HL-60/S4 treated with retinoic acid at 250 ng/mL for 4 days and 3 days (cell line): Measurements from ENCODE around the gene MEGF11.
"Not testable (repeated sequence)": the region's sequence is repeated elsewhere in the genome, so short reads cannot be mapped to it uniquely, and the experiment has no call there.

ENCODE experiments used
- in situ Hi-C: fragments of 300-500 bp; cut with MboI; formaldehyde crosslinking; loops from 2 replicates; pipeline ENCODE4 v1.7.0; 2022; ENCODE audit warnings: low sequenced_read_pairs

MEGF11 gene

GRCh38 chr15:65877749-65878148 is 375.8 kb downstream of the MEGF11 start:
- in situ Hi-C loops = no loop called here

GRCh38 chr15:65875458-65875857 is 378.1 kb downstream of the MEGF11 start:
- in situ Hi-C loops = no loop called here

- in situ Hi-C loops = no loop called here
Measured at GRCh38 chr15:65873256-65873655, 380.3 kb downstream of the MEGF11 start.

GRCh38 chr15:65872596-65872995 is 381.0 kb downstream of the MEGF11 start:
- in situ Hi-C loops = not testable (repeated sequence)

- in situ Hi-C loops = not testable (repeated sequence)
Measured at GRCh38 chr15:65871886-65872285, 381.7 kb downstream of the MEGF11 start.

GRCh38 chr15:65870889-65871533 is 382.5 kb downstream of the MEGF11 start:
- in situ Hi-C loops = no loop called here

GRCh38 chr15:65869954-65870871 is 383.3 kb downstream of the MEGF11 start:
- in situ Hi-C loops = no loop called here

GRCh38 chr15:65869126-65869953 is 384.2 kb downstream of the MEGF11 start, which contains the start of gene RAB11A:
TSS of gene RAB11A (plus strand) at chr15:65869491. CDS start at chr15:65869586, 95 bp downstream.
- in situ Hi-C loops = no loop called here

GRCh38 chr15:65868546-65869125 is 384.9 kb downstream of the MEGF11 start:
- in situ Hi-C loops = no loop called here

- in situ Hi-C loops = not testable (repeated sequence)
Measured at GRCh38 chr15:65867933-65868332, 385.6 kb downstream of the MEGF11 start.

- in situ Hi-C loops = no loop called here
Measured at GRCh38 chr15:65867244-65867643, 386.3 kb downstream of the MEGF11 start.

- in situ Hi-C loops = no loop called here
Measured at GRCh38 chr15:65863106-65863505, 390.4 kb downstream of the MEGF11 start.

- in situ Hi-C loops = no loop called here
Measured at GRCh38 chr15:65862682-65863081, 390.9 kb downstream of the MEGF11 start.

GRCh38 chr15:65857718-65858402 is 395.7 kb downstream of the MEGF11 start:
- in situ Hi-C loops = no loop called here

GRCh38 chr15:65856821-65857455 is 396.6 kb downstream of the MEGF11 start:
- in situ Hi-C loops = no loop called here

GRCh38 chr15:65851981-65852380 is 401.6 kb downstream of the MEGF11 start:
- in situ Hi-C loops = no loop called here

GRCh38 chr15:65847989-65848388 is 405.6 kb downstream of the MEGF11 start:
- in situ Hi-C loops = no loop called here

GRCh38 chr15:65845826-65846519 is 407.6 kb downstream of the MEGF11 start:
- in situ Hi-C loops = no loop called here
